ENCODE measurements around the gene LTB.

LTB gene

DNA sequence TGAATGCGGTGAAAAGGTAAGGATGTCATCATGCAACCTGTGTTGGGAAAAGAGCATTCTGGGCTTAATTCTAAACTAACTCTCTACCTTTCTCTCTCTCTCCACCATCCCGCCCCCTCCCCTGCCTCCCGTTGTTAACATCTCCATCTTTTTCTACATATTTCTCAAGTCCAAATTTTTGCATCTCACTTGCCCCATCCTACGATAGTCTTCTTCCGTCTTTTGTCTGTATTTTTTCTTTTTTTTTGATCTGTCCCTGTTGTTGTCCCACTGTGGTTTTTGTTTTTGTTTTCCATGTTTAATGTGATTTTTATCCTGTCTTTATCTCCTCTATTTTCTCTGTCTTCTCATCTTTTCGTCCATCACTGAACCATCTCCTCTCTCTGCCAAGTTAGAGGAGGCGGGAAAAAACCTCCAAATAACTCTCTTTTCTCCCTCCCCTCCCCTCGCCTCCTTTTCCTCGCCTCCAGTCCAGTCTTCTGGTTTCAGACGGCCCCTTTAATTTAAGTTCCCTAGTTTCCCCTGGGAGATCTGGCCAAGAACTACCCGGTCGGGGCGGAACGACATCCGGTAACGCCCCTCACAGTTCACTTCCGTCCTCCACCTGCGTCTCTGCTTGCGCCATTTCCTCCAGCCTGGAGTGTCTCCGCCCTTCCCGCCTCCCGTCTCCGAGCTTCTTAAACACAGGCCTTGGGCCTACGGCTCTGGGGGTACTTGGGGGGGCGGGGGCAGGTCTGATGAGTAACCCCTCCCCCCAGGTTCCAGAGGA, 35.1 kb downstream of the LTB start, which contains the start of gene NFKBIL1:
TSS of gene NFKBIL1 (plus strand) at position 651 of the 769 bp plus-strand sequence. CDS start at position 738, 87 bp downstream.
- peak; percentile 99 for DNase-seq

DNA sequence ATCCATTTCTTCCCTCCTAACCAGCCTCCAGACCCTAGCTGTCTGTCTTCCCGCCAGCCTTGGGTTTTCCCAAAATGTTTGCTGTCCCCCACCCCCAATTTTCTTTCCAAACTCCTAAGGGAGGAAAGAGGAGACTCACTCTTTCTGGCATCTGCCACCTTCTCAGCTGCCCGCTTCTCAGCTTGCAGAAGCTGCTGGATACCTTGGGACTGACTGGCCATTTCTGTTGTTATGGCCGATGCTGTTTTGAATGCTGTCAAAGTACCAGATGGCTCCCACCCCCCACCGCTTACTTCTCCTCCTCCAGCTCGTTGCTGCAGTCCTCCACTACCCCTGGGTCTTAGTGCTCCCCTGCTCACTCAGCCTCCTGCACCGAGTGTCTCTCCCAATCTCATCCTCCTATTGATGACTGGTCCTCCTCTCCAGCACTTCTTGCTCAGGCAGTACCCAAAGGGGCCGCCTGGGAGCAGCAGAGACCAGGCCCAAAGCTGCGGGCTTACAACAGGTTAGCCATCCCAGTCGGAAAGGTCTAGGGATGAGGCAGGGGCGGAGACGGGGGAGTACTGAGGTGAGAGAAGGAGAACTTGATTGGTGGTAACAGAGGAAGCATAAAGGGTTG, 35.8 kb downstream of the LTB start, which contains the start of gene ATP6V1G2:
TSS of gene ATP6V1G2 (minus strand) at position 270 of the 619 bp plus-strand sequence. CDS start at position 221, 49 bp downstream.
- DNase-seq = peak; percentile 93

DNA sequence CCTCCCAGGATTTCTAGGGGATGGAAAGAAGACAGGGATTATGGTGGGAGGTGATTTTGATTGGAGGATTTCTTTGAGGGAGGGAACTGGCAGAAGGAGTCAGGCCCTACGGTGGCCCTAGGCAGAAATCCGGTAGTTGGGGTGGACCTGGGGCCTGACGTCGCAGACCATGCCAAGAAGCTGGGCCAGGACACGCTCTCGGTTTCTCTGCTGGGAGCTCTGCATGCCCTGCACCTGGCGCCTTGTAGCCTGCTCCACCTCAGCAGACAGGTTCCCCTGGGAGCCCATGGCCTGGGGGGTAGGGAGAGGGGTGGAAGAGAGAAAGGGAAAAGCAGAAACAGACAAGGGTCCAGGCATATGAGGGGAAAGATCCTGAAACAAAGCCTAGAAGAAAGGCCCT, 36.9 kb downstream of the LTB start:
- no peak for DNase-seq

DNA sequence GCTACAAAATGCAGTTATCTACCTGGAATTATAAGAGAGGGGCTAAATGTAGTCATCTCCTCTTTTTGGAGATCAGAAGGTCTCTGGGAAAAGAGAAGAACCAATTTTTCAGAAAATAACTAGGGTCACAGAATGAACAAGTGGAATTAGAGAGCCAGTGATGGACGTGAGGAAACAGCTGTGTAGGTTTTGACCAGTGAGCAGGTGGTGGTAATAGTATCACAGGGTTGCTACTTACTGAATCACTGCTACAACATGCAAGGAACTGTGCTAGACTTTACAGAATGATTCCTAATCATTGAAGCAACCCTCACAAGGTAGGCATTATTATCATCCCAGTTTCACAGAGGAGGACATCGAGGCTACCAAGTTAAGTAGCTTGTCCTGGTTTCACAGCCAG, 37.5 kb downstream of the LTB start:
- no peak for DNase-seq

DNA sequence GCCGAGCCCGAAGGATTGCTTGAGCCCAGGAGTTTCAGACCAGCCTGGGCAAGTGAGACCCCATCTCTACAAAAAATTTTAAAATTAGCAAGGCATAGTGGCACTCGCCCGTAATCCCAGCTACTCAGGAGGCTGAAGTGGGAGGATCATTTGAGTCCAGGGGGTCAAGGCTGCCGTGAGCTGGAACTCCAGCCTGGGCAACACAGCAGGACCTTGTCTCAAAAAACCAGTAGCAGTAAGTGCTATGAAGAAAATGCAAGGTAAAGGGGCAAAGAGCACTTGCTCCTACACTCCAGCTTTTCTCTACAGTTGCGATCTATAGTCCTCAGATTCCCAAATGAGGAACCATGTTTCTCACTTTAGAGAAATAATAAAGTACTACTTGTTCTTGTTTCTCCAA, 38.6 kb downstream of the LTB start:
- no peak for DNase-seq

DNA sequence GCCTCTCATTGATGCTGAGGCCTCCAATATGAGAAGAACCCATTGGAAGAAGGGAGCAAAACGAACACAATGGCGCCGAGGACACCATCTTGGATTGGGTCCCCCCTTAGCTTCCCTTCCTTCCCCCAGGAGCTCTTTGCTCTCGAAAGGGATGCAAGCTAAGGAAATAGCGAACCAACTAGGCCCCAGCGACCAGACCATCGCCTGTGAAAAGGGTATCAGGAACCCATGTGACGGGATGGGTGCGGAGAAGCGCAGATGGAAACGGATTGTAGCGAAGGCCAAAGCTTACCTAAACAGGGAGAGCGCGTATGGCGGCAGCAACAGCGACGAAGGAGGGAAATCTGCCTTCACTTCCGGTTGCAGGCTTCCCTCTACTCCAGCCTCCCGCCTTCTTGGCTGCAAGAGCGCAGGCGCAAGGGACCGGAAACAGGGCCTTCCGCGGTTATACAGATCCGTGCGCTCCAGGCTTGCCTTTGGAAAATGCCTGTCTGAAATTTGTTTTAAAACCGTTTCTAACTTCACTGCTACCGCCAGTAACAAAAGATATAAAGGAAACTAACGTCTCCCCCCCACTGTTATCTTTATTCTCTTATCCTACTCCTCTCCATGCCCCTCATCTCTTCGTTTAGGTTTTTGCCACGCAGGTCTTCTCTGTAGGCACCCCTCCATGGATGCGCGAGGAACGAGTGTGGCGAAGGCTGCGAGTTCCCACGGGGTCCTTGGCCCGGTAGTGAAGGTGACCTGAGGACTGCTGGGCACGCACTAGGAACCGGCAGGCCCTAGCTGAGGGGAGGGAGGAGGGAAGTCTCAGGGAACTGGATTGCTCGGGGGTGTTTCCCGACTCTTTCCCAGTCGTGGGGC, 40.3 kb downstream of the LTB start, which contains the start of gene DDX39B:
TSS of gene DDX39B (minus strand) at position 346 of the 864 bp plus-strand sequence. CDS start 1,471 bp downstream, outside the sequence.
- peak; percentile 98 for DNase-seq

DNA sequence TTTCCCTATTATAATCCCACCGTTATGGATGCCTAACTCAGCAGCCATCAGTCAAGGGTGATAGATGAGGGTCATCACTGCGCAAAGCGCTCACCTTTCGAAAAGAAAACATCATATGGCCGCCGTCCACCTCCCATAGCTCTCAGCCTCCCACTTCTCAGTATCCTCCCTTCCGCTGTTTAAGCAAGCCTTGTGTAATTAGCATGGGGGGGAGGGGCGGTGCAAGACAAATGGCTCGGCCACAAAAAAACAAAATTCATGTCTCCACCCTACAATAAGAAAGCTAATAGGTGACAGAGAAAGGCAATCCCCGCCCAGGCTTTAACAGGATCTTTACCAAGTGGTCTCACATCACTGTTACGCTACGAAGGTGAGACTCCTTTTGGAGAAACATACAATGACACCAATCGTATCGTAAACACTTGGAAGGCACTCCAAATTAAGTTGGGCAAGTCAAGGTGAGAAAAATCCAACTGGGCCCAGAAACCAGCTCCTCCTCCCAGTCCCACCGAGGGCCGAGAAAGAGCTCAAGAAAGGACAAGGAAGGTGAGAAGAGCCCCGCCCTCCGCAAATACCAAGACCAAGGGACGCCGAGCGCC, 41.1 kb downstream of the LTB start:
- peak; percentile 53 for DNase-seq

DNA sequence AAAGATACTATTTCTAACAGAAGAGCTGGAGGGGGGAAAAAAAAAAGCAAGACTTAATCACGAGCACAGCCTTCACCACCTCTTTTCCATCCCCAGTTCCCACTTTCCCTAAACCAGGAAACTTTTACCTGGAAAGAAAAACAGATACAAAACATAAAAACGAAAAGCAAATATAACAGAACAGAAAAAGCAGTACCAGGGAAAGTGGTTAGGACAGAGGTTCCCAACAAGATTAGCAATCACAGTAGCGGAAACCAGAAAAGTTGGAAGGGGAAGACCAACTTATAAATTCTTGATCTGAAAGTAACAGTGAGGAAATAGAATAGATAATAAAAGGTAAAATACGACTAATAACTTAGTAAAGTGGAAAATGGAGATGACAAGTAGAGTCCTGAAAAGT, 41.6 kb downstream of the LTB start:
- no peak for DNase-seq

DNA sequence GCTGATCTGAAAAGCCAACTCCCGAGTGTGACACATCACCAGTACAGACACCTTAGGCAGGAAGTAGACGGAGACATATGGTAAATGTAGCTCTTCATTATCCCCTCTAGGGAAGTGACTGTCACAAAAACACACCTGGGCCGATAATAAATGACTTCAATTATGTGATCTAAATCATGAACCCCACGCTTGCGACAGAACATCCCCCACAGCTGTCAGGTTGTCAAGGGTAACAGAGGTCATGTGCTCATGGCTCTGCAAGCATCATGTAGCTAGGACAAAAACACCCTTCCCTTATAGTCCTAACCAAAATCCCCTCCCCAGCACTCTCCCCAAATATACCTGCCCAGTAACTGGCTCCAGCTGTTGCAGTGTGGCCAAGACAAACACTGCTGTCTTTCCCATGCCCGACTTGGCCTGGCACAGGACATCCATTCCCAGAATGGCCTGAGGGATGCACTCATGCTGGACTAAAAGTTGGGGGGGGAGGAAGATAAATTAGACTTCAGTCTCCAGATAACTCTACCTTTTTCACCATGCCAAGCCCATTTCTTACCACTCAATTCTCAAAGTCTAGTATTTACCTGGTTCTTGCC, 43.3 kb downstream of the LTB start:
- DNase-seq = no peak

DNA sequence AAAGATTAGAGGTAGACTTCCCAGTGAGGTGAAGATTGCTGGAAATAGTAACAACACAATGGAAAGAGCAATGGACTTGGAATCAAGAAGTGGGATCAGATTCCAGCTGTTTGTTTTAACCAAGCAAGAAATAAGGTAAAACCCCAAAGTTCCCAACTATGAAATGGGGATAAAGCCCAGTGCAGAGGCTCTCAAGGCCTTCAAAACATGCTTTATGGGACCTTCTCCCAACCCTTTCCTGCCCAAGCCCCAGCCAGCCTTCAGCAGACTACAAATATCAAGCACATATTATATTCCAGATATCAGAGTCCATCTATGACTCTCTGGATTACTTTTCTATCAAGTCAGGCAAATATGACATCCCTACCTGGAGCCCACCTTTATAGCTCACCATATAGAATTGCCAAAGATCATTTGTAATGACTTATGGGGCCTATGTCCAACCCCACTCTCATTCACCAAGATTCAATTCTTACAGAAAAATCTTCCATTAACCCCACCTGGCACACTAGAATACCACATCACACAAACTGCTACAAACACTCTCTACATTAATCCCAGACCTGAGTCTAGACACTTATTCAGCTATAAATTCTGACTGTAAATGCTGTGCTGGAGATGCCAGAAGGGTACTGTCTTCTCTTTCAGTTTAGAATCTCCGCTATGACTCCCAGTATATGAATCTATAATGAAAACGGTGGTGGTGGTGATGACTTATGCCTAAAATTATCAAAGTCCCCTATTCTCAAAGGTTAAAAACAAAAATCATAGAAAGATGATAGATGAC, 46.5 kb downstream of the LTB start:
- DNase-seq = no peak

DNA sequence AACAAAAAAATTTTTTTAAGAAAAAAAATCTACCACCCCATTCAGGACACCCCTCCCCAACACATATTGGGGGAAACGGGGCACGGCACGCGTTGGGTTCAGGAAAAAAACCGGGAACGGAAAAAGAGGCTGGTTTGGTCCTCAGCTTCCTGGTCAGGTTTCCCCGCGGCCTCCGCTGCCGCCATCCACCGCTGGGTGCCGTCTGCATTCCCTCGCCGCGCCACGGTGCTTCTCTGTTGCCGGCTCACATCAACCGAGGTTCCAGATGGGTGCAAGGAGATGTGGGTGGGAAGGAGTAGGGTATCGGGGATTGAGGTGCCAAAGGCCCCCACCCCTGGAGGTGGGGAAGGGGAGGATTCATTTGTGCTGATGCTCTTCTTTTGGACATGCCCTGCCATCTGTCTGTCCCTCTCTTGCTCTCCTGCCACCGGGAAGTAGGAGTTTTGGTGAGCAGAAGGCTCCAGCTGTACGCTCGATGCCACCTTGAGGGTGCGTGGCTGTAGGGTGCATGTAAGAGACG, 47.6 kb downstream of the LTB start:
- DNase-seq = no peak

DNA sequence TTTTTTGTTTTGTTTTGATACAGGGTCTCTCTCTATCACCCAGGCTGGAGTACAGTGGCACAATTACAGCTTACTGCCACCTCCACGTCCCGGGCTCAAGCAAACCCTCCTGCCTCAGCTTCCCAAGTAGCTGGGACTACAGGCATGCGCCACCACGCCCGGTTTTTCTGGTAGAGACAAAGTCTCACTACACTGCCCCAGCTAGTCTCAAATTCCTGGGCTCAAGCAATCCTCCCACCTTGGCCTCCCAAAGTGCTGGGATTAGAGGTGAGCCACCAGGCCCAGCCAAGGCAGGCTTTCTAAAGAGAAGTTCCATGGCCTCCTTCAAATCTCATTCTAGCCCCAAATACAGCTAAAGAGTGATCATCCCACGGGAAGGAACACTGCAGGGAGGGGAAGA, 48.2 kb downstream of the LTB start:
- no peak for DNase-seq

DNA sequence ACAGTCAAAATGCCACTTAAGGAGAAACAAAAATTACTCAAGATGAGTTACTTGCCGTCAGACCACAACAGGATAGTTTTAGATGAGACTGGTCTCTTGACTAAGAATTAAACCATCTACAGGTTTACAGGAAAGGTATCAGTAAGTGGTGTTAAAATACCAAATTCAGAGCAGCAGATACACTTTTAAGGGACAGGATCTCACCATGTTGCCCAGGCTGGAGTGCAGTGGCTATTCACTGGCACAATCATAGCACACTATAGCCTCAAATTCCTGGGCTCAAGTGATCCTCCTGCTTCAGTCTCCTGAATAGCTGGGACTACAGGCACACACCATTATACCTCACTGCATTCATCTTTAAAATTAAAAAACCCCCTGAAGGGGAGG, 48.8 kb downstream of the LTB start:
- no peak for DNase-seq

DNA sequence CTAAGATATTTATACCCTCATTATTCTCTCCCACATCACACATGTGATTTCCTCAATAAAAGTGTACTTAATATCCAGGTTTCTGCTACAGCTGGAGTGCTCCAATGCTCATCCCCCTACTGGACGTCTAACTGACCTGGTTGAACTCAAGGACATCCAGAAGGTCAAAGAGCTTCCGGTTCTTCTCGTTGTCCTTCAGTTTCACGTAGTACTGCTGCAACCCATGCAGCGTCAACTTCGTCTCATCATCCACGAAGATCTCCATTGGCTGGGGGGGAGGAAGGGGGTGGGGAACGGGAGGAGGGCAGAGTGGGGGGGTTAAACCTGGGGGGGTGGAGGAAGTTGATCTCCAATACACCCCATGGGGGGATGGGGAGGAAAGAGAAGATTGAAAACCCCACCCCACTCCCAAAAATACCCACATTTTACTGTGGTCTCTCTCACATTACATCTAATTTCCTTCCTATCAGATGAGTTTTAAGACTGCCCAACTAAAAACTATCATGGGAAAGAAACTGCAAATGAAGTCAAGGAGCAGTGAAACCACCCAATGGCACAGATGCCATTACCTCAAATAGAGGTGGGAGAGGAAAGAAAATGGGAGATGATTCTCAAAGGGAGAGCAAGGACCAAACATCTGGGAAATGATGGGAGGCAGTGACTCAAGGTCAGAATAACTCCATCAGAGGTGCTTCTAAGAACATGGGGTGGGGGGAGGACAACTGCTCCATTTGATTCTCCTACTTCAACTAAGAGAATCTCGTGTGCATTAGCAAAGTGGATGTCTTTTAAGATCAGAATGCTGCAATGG, 49.4 kb downstream of the LTB start:
- DNase-seq = no peak

DNA sequence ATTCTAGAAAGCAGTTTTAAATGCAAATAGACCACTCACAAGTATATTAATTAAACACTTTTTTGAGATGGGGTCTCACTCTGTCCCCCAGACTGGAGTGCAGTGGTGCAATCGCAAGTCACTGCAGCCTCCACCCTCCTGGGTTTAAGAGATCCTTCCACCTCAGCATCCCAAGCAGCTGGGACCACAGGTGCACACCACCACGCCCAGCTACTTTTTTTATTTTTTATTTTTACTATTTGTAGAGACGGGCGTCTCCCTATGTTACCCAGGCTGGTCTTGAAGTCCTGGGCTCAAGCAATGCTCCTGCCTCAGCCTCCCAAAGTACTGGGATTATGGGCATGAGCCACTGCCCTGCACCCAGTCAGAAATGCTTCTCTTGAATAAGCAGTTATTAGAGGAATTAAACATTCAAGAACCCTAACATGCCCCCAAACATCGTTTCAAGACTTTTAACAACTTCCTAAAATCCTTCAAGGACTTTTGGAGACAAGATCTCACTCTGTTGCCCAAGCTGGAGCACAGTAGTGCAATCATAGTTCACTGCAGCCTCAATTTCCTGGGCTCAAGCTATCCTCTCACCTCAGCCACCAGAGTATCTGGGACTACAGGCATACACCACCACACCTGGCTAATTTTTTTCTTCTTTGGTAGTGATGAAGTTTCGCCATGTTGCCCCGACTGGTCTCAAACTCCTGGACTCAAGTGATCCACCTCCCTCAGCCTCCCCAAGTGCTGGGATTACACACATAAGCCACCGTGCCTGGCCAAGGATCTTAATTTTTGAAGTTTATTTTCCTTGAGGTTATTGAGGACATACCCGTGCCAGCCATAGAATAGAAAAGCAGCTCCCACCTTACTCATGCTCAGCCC, 50.2 kb downstream of the LTB start:
- no peak for DNase-seq

DNA sequence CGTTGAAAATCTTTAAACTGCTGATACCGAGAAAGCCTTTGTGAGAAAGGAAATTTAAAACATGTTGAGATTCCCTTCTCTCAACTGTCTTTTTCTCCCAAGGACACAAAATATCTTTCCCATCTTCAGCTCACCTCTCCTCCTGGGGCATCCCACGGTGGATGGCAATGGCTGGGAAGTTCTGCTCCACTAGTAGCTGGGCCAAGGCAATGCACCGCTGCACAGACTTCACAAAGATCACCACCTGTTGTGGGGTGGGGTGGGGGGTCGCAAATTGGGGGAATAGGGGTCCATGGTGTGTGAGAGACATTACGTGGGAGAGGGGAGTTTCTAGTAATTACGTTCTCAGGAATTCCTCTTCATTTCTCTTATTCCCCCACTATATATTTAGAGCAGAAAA, 51.1 kb downstream of the LTB start:
- DNase-seq = no peak

DNA sequence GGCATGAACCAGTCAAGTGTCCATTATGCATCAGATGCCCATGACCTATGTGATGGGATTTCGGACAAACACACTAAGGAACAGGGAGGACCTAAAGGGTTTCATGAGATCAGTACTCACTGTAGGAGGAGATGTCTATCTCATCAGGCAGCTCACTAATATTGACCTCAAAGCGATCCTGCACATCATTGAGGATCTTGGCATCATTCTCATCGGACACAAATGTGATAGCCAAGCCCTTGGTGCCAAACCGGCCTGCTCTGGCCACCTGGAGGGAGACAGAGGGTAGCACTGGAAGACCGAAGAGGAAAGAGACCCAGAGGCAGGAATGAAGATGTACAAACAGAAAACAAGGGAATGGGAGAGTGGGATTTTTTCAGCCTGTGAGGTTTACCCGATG, 51.6 kb downstream of the LTB start:
- no peak for DNase-seq

All from fibroblast of skin of right biceps (primary cell).